HG02798 (cell line): Measurements from ENCODE around the gene RUVBL2.

Source experiments
- ATAC-seq: cut with Tn5 transposase; IDR thresholded peaks from one replicate; pipeline ENCODE4 v1.9.1; 2021; ENCODE audit warnings: mild to moderate bottlenecking; ENCODE audit not compliant: unreplicated experiment, poor library complexity

RUVBL2 gene

DNA sequence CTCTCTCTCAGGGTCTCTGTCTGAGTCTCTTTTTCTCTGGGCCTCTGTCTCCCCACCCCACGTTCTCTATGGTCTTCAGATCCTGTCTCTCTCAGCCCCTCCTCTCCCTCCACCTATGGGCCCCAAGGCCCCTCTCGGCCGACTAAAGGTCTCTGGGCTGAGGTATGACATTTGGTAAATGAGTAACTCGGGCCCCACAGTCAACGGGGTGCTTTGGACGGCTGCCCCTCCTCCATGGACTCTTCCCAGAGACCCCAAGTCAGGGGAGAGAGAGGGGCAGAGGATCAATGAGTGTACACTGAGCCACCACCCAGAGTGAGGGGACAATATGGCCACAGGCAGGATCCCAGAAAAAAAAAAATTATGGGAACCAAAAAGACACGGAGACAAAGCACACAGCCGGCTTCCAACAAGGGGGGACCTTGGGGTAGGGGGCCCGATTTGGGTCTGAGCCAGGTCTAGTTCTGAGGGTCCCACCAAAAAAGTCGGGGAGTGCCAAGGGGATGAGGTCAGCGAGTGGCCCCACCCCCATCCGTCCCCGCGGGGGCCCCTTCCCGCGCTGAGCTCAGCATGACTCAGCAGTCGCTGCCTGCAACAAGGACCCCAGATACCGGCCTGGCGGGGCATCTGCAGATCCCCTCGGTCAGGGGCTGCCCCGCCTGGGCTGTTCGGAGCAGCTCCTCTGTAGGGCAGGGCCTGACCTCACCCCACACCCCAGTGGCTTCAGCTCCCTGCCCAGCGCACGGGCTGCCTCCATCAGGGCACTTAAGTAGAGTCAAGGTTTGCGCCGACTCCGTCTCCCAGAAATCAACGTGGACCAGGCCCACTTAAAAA, 30.1 kb upstream of the RUVBL2 start:
- peak; percentile 21 for ATAC-seq

DNA sequence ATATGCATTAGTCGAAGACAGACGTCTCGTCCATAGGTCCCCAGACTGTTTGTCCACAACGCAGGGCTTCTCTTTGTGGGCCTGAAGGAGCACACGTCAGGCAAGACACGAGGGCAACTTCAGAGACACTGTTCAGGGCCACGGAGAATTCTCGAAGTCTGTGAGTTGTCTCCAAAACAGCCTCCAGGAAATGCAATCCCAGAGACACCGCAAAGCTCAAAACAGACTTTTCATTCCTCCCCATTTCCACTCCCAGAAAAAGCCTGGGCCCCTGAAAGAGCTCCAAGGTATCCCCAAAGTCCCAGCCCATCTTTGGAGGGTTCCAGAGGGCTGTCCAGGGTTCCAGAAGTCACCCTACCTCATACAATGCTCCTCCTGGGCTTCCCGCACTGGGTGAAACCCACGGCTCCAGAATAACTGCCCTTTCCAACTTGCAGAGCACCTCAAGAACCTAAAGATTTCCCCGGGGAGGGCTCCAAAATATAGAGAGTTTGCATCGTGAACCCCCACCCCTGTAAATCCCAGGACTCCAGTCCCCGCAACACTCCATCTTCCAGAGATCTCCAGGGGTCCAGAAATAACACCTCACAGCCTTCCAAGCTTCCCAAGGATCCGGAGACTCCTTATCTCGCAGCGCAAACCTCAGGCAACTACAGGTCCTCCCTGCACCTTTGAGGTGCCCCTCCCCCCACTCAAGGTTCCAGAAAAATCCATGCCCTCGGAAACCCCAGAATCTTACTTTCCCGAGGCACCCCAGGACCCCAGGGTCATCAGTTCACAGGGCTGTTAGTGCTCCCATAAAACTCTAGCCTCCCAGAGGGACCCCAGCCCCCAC, 29.3 kb upstream of the RUVBL2 start:
- ATAC-seq = no peak

DNA sequence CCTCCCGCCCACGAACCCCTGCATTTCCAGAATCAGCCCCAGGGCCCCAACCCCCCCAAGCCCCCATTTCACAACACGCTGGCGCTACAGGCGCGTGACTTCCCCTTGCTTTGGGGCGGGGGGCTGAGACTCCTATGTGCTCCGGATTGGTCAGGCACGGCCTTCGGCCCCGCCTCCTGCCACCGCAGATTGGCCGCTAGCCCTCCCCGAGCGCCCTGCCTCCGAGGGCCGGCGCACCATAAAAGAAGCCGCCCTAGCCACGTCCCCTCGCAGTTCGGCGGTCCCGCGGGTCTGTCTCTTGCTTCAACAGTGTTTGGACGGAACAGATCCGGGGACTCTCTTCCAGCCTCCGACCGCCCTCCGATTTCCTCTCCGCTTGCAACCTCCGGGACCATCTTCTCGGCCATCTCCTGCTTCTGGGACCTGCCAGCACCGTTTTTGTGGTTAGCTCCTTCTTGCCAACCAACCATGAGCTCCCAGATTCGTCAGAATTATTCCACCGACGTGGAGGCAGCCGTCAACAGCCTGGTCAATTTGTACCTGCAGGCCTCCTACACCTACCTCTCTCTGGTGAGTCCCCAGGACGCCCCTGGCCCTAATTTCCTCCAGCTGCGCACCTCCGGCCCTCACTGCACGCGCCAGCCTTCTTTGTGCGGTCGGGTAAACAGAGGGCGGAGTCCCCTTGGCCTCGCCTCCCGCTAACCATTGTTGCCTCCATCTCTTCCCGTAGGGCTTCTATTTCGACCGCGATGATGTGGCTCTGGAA, 28.5 kb upstream of the RUVBL2 start, which contains the start of gene FTL:
Gene FTL, plus strand, starts transcription at position 270 of the 766 bp plus-strand sequence. Its CDS starts 199 bp downstream, at position 469.
- ATAC-seq = peak; percentile 69

DNA sequence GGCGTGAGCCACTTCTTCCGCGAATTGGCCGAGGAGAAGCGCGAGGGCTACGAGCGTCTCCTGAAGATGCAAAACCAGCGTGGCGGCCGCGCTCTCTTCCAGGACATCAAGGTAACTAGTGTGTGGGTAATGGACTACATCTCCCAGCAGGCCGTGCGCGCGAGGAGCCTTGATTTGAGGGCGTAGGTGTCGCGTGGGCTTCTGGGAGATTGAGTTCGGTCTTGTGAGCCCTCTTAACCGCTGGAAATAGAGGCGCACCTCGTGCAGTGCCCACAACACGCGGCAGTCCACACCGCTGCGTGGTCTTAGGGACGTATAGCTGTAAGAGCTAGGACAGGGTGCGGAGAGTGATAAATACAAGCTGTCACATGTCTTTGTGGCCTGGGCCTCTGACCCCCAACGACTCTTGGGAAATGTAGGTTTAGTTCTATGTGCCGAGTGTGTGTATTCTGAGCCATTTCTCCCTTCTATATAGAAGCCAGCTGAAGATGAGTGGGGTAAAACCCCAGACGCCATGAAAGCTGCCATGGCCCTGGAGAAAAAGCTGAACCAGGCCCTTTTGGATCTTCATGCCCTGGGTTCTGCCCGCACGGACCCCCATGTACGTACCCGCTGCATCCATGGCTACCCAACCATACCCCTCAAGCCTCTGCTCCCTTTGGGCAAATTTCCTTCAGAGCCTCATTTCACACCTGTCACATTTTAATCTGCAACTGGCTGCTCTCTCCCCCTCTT, 27.7 kb upstream of the RUVBL2 start:
- peak; percentile 23 for ATAC-seq

DNA sequence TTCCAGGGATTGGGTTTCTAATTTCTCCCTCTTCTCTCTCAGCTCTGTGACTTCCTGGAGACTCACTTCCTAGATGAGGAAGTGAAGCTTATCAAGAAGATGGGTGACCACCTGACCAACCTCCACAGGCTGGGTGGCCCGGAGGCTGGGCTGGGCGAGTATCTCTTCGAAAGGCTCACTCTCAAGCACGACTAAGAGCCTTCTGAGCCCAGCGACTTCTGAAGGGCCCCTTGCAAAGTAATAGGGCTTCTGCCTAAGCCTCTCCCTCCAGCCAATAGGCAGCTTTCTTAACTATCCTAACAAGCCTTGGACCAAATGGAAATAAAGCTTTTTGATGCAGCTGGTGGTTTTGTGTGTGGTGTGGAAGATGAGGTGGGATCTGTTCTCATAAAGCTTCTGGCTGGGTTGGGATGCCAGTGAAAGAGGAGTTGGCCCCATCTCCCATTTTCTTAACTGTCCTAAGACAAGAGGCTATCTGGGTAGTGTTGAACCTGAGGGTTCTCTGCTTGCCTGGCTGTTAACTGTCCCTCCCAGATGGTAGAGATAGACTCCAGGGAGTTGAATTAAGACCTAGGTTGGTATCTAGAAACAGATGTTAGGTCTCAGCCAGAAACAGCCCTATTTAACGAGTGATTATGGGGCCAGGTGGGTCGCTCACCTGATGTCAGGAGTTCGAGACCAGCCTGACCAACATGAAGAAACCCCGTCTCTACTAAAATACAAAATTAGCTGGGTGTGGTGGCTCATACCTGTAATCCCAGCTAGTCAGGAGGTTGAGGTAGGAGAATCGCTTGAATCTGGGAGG, 26.9 kb upstream of the RUVBL2 start:
- ATAC-seq = no peak

DNA sequence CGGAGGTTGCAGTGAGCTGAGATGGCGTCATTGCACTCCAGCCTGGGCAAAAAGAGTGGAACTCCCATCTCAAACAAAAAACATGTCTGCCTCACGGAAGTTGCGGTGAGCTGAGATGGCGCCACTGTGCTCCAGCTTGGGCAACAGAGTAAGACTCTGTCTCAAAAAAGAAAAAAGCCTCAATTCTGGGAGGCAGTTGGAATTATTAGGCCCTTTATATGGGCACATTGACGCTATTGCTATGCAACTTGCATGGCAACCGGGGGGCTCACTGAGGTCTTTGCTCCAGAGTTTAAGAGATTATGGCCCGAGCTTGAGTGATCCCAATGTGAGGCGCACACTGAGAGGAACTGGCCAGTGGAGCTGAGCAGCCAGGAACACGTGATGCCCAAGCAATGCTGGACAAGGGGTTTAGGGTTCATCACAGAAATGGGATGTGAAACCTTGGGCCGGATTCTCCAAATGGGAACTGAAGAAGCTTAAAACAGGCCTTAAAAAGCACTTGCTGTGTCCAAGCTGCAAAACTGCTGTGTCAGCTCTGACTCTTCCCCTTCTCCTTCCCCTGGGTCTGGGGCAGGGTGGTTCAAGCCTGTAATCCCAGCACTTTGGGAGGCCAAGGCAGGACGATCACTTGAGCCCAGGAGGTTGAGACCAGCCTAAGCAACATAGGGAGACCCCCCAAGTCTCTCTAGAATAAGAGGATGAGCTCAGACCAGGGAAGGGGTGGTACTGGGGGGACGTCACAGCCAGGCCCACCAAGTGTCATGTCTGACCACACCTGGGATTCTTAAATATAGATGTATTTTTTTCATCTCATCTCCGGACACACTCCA, 26.1 kb upstream of the RUVBL2 start:
- no peak for ATAC-seq

DNA sequence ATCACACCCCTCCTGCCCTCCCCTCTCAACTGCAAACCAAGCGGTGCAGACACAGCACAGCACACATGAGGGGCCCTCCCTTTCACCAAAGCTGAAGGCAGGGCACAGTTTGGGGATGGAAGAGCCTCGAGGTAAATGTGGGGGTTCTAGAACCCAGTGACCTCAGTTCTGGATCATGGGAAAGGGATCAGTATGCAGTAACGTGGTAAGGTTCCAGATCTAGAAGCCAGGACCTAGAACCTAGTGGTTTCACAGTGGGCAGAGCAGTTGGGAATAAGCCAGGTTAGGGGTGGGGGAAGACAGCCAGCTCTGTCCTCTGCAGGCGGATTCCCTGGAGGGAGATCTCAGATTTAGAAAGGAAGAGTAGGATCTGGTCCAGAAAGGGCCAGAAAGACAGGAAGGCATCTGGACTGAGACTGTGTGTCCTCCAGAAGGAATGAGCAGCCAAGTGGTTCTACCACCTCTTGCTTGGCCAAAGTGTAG, 25.5 kb upstream of the RUVBL2 start:
- no peak for ATAC-seq

DNA sequence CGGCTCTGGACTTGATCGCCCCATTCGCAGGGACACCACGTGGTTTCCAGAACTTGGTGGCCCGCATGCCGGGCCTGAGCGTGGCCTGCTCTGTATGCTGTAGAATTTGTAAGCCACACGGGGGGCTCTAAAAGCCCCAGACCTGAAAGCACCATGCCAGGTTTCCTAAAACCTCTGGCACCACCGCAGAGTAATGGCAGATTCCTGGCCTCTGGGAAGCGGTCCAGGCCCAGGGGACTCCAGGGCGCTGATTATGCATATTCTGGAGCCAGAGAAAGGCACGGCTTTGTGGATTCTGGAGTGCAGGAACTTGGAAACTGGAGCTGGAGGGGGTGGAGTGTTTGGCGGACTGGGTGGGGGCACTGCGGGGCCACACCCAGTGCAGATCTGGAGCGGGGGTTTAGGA, 24.9 kb upstream of the RUVBL2 start:
- no peak for ATAC-seq

DNA sequence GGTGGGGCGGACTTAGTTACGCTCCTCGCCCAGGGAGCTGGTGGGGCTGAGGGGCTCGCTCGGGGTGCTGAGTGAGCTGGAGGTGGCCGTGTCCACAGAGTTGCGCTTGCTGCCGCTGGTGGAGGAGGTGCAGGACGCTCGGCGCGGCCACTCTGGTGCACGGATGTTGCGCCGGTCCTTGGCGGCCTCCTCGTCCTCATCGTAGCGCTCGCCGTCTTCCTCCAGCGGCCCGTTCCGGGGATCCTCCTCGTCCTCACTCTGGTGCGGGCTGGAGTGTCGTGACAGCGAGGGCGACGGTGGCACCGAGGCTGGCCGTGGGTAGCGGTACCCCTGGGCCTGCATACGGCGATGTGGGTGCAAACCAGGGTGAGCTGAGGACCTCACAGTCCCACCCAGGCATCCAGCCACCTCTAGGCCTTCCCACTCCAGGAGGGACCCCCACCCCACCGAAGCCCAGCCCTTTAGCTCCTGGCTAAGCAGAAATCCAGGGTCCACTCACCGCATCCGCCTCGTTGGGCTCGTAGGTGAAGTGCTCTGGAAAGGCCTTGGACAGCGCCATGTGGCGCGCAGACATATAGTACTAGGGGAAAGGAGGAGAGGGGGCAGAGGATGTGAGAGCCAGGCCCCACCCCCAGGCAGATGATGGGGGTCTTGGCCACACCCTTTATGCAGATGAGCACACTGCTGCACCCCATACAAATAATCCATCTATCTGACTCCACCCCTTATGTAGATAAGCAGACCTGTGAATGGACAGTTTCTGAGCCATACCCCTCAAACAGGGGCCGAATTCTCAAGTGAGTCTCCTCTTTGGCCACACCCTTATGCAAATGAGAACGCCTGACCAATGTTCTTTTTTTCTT, 24.2 kb upstream of the RUVBL2 start:
- no peak for ATAC-seq

DNA sequence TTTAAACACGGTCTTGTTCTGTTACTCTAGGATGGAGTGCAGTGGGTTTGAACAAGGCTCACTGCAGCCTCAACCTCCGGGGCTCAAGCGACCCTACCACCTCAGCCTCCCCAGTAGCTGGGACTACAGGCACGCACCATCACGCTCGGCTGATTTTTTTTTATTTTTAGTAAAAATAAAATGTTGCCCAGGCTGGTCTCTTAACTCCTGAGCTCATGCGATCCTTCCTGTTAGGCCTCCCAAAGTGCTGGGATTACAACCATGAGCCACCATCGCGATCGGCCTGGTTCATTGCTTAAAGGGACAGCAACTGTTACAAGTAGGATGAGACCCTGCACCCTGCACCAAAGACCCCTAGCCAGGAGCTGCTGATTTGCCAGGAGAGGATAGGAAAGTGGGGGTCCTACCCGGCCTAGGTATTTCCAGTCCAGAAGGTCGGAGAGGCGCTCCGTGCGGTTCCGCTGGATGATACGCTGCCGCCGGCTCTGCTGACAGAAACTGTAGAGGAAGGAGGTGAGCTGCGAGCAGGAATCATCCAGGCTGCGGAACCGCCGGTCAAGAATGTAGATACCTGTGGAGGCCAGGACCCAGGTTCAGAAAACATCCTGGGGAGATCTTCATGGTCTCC, 23.4 kb upstream of the RUVBL2 start:
- no peak for ATAC-seq

DNA sequence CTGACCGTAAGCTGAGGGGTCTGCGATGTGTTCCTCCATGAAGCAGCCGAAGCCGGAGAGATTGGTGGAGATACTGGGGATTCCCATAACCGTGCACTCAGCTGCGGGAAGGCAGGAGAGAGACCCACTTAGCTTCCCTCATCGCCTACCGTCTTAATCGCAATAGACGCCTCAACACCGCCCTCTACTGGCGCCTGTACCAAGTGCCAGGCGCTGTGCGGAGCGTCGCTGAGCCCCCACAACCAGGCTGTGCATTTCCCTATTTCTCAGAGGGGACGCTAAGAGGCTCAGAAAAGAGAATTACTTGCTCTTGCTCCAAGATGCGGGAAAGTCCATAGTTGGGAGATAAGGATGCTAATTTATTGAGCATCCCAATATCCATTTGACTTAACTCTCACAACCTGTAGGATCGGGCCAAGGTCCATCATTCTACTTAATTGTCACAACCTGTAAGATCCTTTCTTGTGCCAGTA, 22.7 kb upstream of the RUVBL2 start:
- ATAC-seq = no peak

DNA sequence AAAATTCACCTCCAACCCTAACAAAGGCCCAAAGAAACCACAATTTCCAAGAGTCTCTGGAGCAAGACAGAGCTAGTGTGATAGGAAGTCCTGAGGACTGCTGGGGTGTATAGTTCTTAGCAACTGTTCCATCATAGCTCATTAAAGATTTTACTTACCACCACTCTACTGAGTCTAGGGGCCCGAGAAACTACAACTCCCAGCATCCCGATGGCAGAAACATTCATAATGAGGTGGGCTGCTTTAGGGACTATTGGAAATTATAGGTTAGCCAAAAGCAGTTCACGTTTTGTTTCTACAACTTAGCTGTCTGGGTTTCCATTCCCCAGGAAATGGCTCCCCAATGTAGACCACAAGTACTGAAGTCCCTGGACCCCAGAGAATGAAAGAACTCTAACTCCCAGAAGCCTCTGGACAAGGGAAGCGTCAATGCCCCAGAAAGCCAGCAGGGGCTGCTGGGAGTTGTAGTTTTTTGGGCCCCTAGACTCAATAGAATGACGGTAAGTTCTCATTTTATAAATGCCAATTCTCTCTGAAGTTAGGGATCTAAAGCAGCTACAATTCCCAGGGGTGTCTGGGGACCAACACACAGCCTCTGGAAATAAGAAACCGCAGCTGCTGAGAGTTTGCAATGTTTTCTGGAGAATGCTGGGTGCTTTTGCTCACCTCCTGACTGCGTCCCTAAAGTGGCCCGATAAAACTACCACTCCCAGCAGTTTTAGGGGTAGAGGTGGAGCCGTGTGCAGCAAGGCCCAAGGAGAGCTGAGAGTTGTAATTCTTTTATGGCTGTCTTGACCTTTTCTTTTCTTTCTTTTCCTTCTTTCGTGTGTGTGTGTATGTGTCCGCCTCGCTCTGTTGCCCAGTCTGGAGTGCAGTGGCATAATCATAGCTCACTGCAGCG, 17.5 kb upstream of the RUVBL2 start:
- ATAC-seq = no peak

DNA sequence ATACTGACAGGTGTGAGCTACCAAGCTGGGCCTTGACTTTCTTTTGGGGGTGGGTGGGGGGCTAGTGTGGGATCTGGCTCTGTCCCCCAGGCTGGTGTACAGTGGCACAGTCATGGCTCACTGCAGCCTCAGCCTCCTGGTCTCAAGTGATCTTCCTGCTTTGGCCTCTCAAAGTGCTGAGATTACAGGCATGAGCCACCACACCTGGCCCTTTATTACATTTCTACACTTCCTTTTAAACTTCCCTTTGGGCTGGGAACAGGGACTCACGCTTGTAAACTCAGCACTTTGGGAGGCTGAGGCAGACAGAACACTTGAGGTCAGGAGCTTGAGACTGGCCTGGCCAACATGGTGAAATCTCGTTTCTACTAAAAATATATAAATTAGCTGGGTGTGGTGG, 16.6 kb upstream of the RUVBL2 start:
- ATAC-seq = no peak

DNA sequence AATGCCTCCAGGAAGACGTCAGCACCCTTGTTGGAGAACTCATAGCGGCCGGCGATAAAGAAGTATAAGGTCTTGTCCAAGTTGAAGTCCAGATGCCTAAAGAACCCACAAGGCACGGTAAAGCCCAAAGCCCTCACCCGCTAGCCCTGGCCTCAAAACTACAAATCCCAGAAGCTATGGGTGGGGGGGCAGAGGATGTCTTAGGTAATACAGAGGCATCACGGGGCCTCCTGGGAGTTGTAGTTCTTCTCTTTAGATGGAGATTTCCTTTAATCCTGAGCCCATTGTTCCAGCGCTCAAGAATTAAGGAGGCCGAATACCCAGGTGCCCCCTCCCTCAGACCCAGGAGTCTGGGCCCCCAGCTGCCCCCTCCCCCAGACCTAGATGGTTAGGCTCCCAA, 11.4 kb upstream of the RUVBL2 start:
- ATAC-seq = no peak

DNA sequence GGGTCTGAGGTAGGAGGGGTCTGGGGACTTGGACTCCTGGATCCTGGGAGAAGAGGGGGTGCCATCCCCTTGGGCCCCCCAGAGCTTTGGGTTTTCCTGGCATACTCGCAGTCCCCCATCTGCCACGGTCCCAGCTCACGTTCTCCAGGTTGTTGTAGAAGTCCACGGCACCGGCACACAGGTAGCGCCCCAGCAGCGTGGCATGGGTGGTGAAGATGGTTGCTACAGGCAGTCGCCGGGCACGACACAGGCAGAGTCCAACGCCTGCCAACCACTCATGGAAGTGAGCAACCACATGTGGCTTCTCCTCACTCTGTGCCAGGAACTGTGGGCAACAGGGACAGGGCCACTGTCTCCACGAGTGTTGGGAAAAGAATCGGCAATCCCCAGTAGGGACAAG, 8.0 kb upstream of the RUVBL2 start:
- no peak for ATAC-seq

DNA sequence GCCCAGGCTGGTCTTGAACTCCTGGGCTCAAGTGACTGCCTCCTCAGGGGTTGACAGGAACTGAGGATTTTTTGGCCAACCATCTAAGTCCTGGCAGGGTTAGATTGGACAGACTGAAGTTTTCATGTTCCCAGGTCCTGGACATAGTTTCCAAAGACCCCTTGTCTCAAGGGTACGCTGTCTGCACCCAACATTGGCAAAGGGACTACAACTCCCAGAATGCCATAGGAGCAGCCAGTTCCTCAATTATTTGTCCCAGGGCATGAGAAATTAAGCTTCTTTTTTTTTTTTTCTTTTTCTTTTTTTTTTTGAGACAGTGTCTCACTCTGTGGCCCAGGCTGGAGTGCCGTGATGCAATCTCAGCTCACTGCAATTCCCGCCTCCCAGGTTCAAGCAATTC, 7.5 kb upstream of the RUVBL2 start:
- no peak for ATAC-seq
